ENCODE data around the gene TGFBR3. TPM values are rescaled to one million over a fixed set of nuclear protein-coding genes. Genes with fewer than 3 reads are reported as not detected.

Gene TGFBR3
- total and polyA plus RNA-seq, 2 of the 13 experiments (the other 11 are each of a cell fraction or from before 2014, with no cell fraction given), result 76.5 to 195 TPM

DNA sequence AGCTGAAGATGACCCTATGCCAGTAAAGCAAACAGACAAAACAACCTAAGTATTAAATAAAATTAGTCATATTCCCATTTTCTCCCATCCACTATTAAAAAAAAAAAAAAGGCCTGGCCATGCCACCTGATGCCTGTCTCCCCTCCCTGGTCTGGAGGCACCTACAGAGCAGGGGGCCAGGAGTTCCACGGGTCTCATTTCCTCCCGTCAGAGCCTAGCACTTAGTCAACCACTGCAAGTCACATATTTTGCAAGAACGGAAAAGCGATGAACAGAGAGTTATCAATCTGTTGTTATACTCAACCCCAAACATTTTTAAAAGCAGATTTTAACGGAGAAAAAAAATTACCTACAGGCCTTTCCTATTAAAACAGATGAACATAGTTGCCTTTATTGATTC lies 59.3 kb downstream of the TGFBR3 start:
- CTCF ChIA-PET (ENCODE audit: low intra/inter-chr PET ratio, low total read pairs), result no interaction called here
- Histone ChIP-seq H3K27me3 (ENCODE audit: control insufficient read depth in 1 of 2, insufficient read depth in 2 of 2, low read length in 2 of 2) (no peaks in the 10 kb centered on the region), H3K27ac (ENCODE audit: extremely low read length, insufficient read depth, low read length) (peak overlapping the region; percentile 97), H3K4me2 (ENCODE audit: low read depth, low read length) (peak overlapping the region; percentile 92), H3K4me3 (replicated peaks in 1 of 3; ENCODE audit: insufficient read depth in 1 of 3, low read depth in 2 of 3, low read length in 3 of 3) (peak overlapping the region in 1 of 3 experiments; percentile 44; a peak in 2 of 6 replicates), H2AFZ (ENCODE audit: low read length) (no peak overlapping the region), H4K20me1 (ENCODE audit: insufficient read depth, low read length) (no peaks in the 10 kb centered on the region), H3K4me1 (ENCODE audit: insufficient read depth, low read length) (peaks cover 99% of the 10 kb centered on the region), H3K79me2 (ENCODE audit: insufficient read depth, low read length) (peaks cover 80% of the 10 kb centered on the region), H3K36me3 (replicated peaks in 1 of 2; ENCODE audit: control insufficient read depth in 1 of 2, insufficient read depth in 2 of 2, low read length in 2 of 2) (peaks cover 3% of the 10 kb centered on the region in 2 experiments; a peak in 3 of 5 replicates), H3K9me3 (ENCODE audit: low read length) (no peaks in the 10 kb centered on the region), H3K9ac (ENCODE audit: insufficient read depth, low read depth, low read length) (peak overlapping the region; percentile 84)
- DNase-seq (ENCODE audit: low spot score), result no peak
- ATAC-seq, result no peak
- POLR2A ChIA-PET, result interaction anchor here (0.9 to 2.8 kb wide), 7 partner anchors 8 to 35 kb away, joined by 3 to 17 read pairs (median 3); no protein-coding TSS in a partner anchor
- in situ Hi-C loops (cut with HindIII; ENCODE audit: extremely low pct_ligation_motif_present, low pct_unique_long_range_greater_than_20kb), result no loop called here
- 1% methylated on average over 5 of the region's 5 CpGs for WGBS (ENCODE audit: low lambda C conversion rate)
- FAIRE-seq, result no peak
- TSS peak; percentile 52 for BruUV-seq (replicated peaks)
- intact Hi-C loops (cut with micrococcal nuclease; ENCODE audit: unreplicated experiment), result loop anchor here (2.0 to 5.0 kb wide), 2 partner anchors 58 to 324 kb away; partner anchors contain the start of gene CDC7
- TF ChIP-seq RORA (CRISPR knock-in tag; IDR thresholded peaks at IDR 0.05), result no peak
- TF ChIP-seq ZNF703 (CRISPR knock-in tag; IDR thresholded peaks at IDR 0.05; ENCODE audit: borderline replicate concordance), result no peak
- TF ChIP-seq, protein P1, sequence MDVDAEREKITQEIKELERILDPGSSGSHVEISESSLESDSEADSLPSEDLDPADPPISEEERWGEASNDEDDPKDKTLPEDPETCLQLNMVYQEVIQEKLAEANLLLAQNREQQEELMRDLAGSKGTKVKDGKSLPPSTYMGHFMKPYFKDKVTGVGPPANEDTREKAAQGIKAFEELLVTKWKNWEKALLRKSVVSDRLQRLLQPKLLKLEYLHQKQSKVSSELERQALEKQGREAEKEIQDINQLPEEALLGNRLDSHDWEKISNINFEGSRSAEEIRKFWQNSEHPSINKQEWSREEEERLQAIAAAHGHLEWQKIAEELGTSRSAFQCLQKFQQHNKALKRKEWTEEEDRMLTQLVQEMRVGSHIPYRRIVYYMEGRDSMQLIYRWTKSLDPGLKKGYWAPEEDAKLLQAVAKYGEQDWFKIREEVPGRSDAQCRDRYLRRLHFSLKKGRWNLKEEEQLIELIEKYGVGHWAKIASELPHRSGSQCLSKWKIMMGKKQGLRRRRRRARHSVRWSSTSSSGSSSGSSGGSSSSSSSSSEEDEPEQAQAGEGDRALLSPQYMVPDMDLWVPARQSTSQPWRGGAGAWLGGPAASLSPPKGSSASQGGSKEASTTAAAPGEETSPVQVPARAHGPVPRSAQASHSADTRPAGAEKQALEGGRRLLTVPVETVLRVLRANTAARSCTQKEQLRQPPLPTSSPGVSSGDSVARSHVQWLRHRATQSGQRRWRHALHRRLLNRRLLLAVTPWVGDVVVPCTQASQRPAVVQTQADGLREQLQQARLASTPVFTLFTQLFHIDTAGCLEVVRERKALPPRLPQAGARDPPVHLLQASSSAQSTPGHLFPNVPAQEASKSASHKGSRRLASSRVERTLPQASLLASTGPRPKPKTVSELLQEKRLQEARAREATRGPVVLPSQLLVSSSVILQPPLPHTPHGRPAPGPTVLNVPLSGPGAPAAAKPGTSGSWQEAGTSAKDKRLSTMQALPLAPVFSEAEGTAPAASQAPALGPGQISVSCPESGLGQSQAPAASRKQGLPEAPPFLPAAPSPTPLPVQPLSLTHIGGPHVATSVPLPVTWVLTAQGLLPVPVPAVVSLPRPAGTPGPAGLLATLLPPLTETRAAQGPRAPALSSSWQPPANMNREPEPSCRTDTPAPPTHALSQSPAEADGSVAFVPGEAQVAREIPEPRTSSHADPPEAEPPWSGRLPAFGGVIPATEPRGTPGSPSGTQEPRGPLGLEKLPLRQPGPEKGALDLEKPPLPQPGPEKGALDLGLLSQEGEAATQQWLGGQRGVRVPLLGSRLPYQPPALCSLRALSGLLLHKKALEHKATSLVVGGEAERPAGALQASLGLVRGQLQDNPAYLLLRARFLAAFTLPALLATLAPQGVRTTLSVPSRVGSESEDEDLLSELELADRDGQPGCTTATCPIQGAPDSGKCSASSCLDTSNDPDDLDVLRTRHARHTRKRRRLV (CRISPR knock-in tag; IDR thresholded peaks at IDR 0.05), result 0 out of 2 replicates have a peak, but pooled peaks have one; percentile 3
- TF ChIP-seq ZNF282 (IDR thresholded peaks at IDR 0.05; ENCODE audit: partially characterized antibody), result no peak
- TF ChIP-seq NR2F1 (CRISPR knock-in tag; IDR thresholded peaks at IDR 0.05), result no peak
- no peak for TF ChIP-seq DMTF1 (CRISPR knock-in tag; IDR thresholded peaks at IDR 0.05)
- TF ChIP-seq SSRP1 (CRISPR knock-in tag; IDR thresholded peaks at IDR 0.05), result 0 out of 2 replicates have a peak, but pooled peaks have one; percentile 35
- TF ChIP-seq, protein P2, sequence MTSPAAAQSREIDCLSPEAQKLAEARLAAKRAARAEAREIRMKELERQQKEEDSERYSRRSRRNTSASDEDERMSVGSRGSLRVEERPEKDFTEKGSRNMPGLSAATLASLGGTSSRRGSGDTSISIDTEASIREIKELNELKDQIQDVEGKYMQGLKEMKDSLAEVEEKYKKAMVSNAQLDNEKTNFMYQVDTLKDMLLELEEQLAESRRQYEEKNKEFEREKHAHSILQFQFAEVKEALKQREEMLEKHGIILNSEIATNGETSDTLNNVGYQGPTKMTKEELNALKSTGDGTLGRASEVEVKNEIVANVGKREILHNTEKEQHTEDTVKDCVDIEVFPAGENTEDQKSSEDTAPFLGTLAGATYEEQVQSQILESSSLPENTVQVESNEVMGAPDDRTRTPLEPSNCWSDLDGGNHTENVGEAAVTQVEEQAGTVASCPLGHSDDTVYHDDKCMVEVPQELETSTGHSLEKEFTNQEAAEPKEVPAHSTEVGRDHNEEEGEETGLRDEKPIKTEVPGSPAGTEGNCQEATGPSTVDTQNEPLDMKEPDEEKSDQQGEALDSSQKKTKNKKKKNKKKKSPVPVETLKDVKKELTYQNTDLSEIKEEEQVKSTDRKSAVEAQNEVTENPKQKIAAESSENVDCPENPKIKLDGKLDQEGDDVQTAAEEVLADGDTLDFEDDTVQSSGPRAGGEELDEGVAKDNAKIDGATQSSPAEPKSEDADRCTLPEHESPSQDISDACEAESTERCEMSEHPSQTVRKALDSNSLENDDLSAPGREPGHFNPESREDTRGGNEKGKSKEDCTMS (CRISPR knock-in tag; conservative IDR thresholded peaks at IDR 0.05), result no peak
- TF ChIP-seq GABPB1 (CRISPR knock-in tag; IDR thresholded peaks at IDR 0.05), result no peak
- TF ChIP-seq ZBTB1 (CRISPR knock-in tag; IDR thresholded peaks at IDR 0.05; ENCODE audit: borderline replicate concordance), result no peak
- TF ChIP-seq ATF7 (IDR thresholded peaks at IDR 0.05), result no peak
- TF ChIP-seq ATF7 (CRISPR knock-in tag; IDR thresholded peaks at IDR 0.05), result no peak
- no peak for TF ChIP-seq ZSCAN22 (CRISPR knock-in tag; IDR thresholded peaks at IDR 0.05)
- TF ChIP-seq POLR2G (IDR thresholded peaks at IDR 0.05; ENCODE audit: low read depth, low read length), result 0 out of 2 replicates have a peak, but pooled peaks have one; percentile 5
- TF ChIP-seq ZNF543 (CRISPR knock-in tag; IDR thresholded peaks at IDR 0.05), result no peak
